ENCODE results near the gene EPHB1. TPM values are rescaled to one million over a fixed set of nuclear protein-coding genes. Genes with fewer than 3 reads are reported as not detected.

Gene EPHB1
- total RNA-seq, 1 donor from 2014 or later, result 1.8 TPM

GRCh38 chr3:134896696-134897095, 101.6 kb downstream of the EPHB1 start:
- Mint-ChIP-seq H3K4me1 (ENCODE audit: low read depth) (peaks cover 16% of the 10 kb centered on the region), H3K27ac (no peak overlapping the region), H3K4me3 (ENCODE audit: low read depth) (no peak overlapping the region), H3K9me3 (ENCODE audit: low read depth) (no peaks in the 10 kb centered on the region), H3K36me3 (ENCODE audit: insufficient read depth) (no peaks in the 10 kb centered on the region), H3K27me3 (peaks cover 32% of the 10 kb centered on the region)
- no peak for DNase-seq (ENCODE audit: low spot score, unreplicated experiment)
- TF ChIP-seq, protein P1, sequence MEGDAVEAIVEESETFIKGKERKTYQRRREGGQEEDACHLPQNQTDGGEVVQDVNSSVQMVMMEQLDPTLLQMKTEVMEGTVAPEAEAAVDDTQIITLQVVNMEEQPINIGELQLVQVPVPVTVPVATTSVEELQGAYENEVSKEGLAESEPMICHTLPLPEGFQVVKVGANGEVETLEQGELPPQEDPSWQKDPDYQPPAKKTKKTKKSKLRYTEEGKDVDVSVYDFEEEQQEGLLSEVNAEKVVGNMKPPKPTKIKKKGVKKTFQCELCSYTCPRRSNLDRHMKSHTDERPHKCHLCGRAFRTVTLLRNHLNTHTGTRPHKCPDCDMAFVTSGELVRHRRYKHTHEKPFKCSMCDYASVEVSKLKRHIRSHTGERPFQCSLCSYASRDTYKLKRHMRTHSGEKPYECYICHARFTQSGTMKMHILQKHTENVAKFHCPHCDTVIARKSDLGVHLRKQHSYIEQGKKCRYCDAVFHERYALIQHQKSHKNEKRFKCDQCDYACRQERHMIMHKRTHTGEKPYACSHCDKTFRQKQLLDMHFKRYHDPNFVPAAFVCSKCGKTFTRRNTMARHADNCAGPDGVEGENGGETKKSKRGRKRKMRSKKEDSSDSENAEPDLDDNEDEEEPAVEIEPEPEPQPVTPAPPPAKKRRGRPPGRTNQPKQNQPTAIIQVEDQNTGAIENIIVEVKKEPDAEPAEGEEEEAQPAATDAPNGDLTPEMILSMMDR (IDR thresholded peaks at IDR 0.05; ENCODE audit: unreplicated experiment), result no peak

GRCh38 chr3:134897391-134898141, 102.5 kb downstream of the EPHB1 start:
- no peaks in the 10 kb centered on the region for H3K36me3 Mint-ChIP-seq (ENCODE audit: insufficient read depth)
- H3K27me3 Mint-ChIP-seq, result peaks cover 37% of the 10 kb centered on the region
- H3K4me3 Mint-ChIP-seq (ENCODE audit: low read depth), result no peak overlapping the region

GRCh38 chr3:134898181-134898754, 103.2 kb downstream of the EPHB1 start:
- Mint-ChIP-seq H3K4me3 (ENCODE audit: low read depth) (no peak overlapping the region), H3K9me3 (ENCODE audit: low read depth) (no peaks in the 10 kb centered on the region), H3K27ac (no peak overlapping the region), H3K36me3 (ENCODE audit: insufficient read depth) (no peaks in the 10 kb centered on the region), H3K27me3 (peaks cover 34% of the 10 kb centered on the region), H3K4me1 (ENCODE audit: low read depth) (peaks cover 6% of the 10 kb centered on the region)
- TF ChIP-seq, protein P1 (IDR thresholded peaks at IDR 0.05; ENCODE audit: unreplicated experiment), result no peak
- DNase-seq (ENCODE audit: low spot score, unreplicated experiment), result no peak

More at GRCh38 chr3:134897391-134898141, 102.5 kb downstream of the EPHB1 start:
- H3K9me3 Mint-ChIP-seq (ENCODE audit: low read depth), result no peaks in the 10 kb centered on the region
- TF ChIP-seq, protein P1 (IDR thresholded peaks at IDR 0.05; ENCODE audit: unreplicated experiment), result no peak
- H3K4me1 Mint-ChIP-seq (ENCODE audit: low read depth), result peaks cover 13% of the 10 kb centered on the region
- DNase-seq (ENCODE audit: low spot score, unreplicated experiment), result no peak
- H3K27ac Mint-ChIP-seq, result no peak overlapping the region

- H3K4me3 Mint-ChIP-seq (ENCODE audit: low read depth), result no peak overlapping the region
- TF ChIP-seq, protein P1 (IDR thresholded peaks at IDR 0.05; ENCODE audit: unreplicated experiment), result no peak
- DNase-seq (ENCODE audit: low spot score, unreplicated experiment), result no peak
- H3K4me1 Mint-ChIP-seq (ENCODE audit: low read depth), result peaks cover 1% of the 10 kb centered on the region
- H3K27me3 Mint-ChIP-seq, result peaks cover 20% of the 10 kb centered on the region
- no peaks in the 10 kb centered on the region for H3K9me3 Mint-ChIP-seq (ENCODE audit: low read depth)
- H3K27ac Mint-ChIP-seq, result no peak overlapping the region
- no peaks in the 10 kb centered on the region for H3K36me3 Mint-ChIP-seq (ENCODE audit: insufficient read depth)
Measured at GRCh38 chr3:134899786-134900185, 104.7 kb downstream of the EPHB1 start.

DNA sequence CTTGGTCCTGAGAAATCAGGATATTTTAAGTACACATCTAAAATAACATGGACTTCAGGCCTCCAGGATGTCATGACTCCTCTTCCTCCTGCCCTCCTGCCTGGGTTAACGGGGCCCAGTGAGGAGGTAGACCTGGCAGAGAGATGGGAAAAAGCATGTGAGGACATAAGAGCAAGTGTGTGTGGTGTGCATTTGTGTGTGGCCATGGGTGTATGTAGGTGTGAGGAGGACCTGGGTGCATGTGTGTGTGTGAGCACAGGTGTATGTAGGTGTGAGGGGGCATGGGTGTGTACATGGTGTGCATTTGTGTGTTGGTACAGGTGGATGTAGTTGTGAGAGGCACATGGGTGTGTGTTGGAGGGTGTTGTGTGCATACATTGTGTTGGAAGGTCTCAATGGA, 105.4 kb downstream of the EPHB1 start:
- Mint-ChIP-seq H3K4me1 (ENCODE audit: low read depth) (peaks cover 1% of the 10 kb centered on the region), H3K36me3 (ENCODE audit: insufficient read depth) (no peaks in the 10 kb centered on the region), H3K27me3 (peaks cover 18% of the 10 kb centered on the region), H3K4me3 (ENCODE audit: low read depth) (no peak overlapping the region), H3K9me3 (ENCODE audit: low read depth) (no peaks in the 10 kb centered on the region), H3K27ac (no peak overlapping the region)
- DNase-seq (ENCODE audit: low spot score, unreplicated experiment), result no peak
- TF ChIP-seq, protein P1 (IDR thresholded peaks at IDR 0.05; ENCODE audit: unreplicated experiment), result no peak
